Measurements from ENCODE around the gene RNH1. TPM values are rescaled to one million over a fixed set of nuclear protein-coding genes. Genes with fewer than 3 reads are reported as not detected.
A peak's percentile ranks its signal among the peaks of the same experiment; 100 is the strongest.

The RNH1 gene
- total and polyA plus RNA-seq, 2 of the 8 experiments (the other 6 are each of a cell fraction or from before 2014, with no cell fraction given): 48.7 to 49.8 TPM

DNA sequence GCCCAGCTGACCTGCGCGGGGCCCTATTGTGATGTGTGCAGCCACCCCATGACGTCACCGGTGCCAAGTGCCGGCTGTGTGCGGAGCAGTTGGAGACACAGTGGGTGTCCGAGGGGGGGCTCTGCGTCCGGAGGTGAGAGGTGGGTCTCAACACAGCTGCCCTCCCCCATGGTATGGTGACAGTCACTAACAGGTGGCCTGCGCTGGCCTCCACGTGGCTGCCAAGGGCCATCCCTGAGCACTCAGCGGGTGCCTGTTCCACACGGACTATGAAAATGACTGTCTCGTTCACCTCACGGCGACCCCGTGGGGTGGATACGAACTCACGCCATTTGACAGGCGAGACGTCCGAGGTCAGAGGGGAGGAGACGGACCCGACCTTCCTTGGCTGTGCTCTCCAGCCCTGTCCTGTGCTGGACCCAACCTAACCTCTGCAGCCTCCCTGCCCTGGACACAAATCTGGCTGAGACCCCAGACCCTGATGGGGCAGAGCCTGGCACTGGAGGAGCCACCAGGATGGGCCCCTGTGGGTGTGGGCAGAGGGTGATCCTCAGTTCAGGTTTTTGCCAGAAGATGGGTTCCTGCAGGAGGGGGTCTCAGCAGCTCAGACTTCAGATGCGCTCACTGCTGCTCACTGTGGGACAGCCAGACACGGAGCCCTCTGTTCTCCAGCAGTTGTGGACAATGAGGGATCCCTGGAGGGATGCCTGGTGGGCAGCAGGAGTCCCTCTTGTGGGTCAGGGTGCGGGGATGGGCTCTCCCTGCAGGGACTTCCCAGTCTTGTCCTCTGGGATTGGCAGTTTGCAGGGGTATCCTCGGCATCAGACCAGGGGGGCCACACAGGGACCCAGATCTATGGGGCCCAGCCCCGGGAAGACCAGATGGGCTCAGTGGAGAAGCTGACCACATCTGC is 22.0 kb upstream of the RNH1 start:
- Histone ChIP-seq H3K23ac (ENCODE audit: insufficient read length) (no peak overlapping the region), H3K27me3 (replicated peaks in 1 of 4; ENCODE audit: control insufficient read depth in 3 of 4, extremely low read depth in 1 of 4, insufficient read depth in 3 of 4, low read length in 3 of 4) (no peaks in the 10 kb centered on the region), H2BK15ac (ENCODE audit: low read length) (no peak overlapping the region), H3K4me2 (ENCODE audit: insufficient read depth in 1 of 2, low read depth in 2 of 2, low read length in 2 of 2) (no peak overlapping the region), H3K4me1 (replicated peaks in 1 of 4; ENCODE audit: control insufficient read depth in 3 of 4, insufficient read depth in 4 of 4, low read length in 3 of 4) (no peaks in the 10 kb centered on the region), H3K18ac (ENCODE audit: extremely low read depth, low read length) (no peak overlapping the region), H3K27ac (ENCODE audit: low read depth, low read length) (no peak overlapping the region), H3K79me1 (ENCODE audit: low read depth, low read length) (no peaks in the 10 kb centered on the region), H2AK5ac (ENCODE audit: low read depth, low read length) (no peak overlapping the region), H4K8ac (ENCODE audit: extremely low read depth, insufficient read depth, low read length) (no peak overlapping the region), H2BK120ac (replicated peaks; ENCODE audit: low read depth, low read length) (no peak overlapping the region), H3K9ac (replicated peaks in 1 of 4; ENCODE audit: extremely low read depth in 1 of 4, low read depth in 3 of 4, low read length in 3 of 4) (no peak overlapping the region), H2BK20ac (ENCODE audit: low read length) (no peak overlapping the region), H3K14ac (ENCODE audit: insufficient read length) (no peak overlapping the region), H3K79me2 (ENCODE audit: control insufficient read depth in 1 of 2, insufficient read depth in 2 of 2, low read length in 2 of 2) (no peaks in the 10 kb centered on the region), H4K91ac (replicated peaks; ENCODE audit: insufficient read length, low read length) (no peak overlapping the region), H4K20me1 (replicated peaks in 1 of 2; ENCODE audit: control insufficient read depth in 1 of 2, insufficient read depth in 2 of 2, low read length in 2 of 2) (peaks cover 2 to 11% of the 10 kb centered on the region in 2 experiments), H4K5ac (ENCODE audit: insufficient read length, low read depth, low read length) (no peak overlapping the region), H2AFZ (ENCODE audit: low read length) (no peak overlapping the region), H2BK12ac (ENCODE audit: low read depth, low read length) (no peak overlapping the region), H3K23me2 (ENCODE audit: low read depth, low read length) (no peaks in the 10 kb centered on the region), H2BK5ac (ENCODE audit: low read depth, low read length) (no peak overlapping the region), H3K56ac (replicated peaks; ENCODE audit: insufficient read length, low read depth, low read length) (no peak overlapping the region), H3K4ac (replicated peaks; ENCODE audit: insufficient read length, low read depth, low read length) (no peak overlapping the region), H3K9me3 (ENCODE audit: insufficient read depth in 2 of 2, low read depth in 1 of 2, low read length in 1 of 2) (no peaks in the 10 kb centered on the region), H3K4me3 (ENCODE audit: extremely low read depth in 1 of 4, insufficient read depth in 2 of 4, low read depth in 3 of 4, low read length in 4 of 4) (no peak overlapping the region), H3K36me3 (ENCODE audit: control insufficient read depth in 2 of 4, insufficient read depth in 4 of 4, low read length in 3 of 4) (peaks cover 0 to 15% (median 6%) of the 10 kb centered on the region in 4 experiments; a peak in 5 of 8 replicates)
- CTCF ChIA-PET (ENCODE audit: partially characterized antibody): interaction anchor here (1.4 kb wide), 1 partner anchor 10 kb away, joined by 7 read pairs; no protein-coding TSS in a partner anchor
- POLR2A ChIA-PET (ENCODE audit: partially characterized antibody): interaction anchor here (0.7 to 1.2 kb wide), 4 partner anchors 12 to 233 kb away, joined by 3 read pairs; no protein-coding TSS in a partner anchor
- FAIRE-seq (no peak), DNase-seq (ENCODE audit: low read depth in 1 of 2, low spot score in 2 of 2) (peak in 1 of 2 experiments; percentile 43)
- WGBS, 2 experiments (ENCODE audit: extremely low coverage in 1 of 2, insufficient coverage in 1 of 2, insufficient read length in 1 of 2, insufficient replicate concordance in 2 of 2, low coverage in 1 of 2, low lambda C conversion rate in 2 of 2, missing lambda C conversion rate in 1 of 2): 93% methylated on average over 24 of the region's 29 CpGs; no CpG with 5 or more reads in 1 of the 2 experiments
- TF ChIP-seq, protein P1, sequence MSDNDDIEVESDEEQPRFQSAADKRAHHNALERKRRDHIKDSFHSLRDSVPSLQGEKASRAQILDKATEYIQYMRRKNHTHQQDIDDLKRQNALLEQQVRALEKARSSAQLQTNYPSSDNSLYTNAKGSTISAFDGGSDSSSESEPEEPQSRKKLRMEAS (IDR thresholded peaks at IDR 0.05): no peak
- no peak for TF ChIP-seq NRF1 (IDR thresholded peaks at IDR 0.05; ENCODE audit: low read depth, low read length)
- no peak for TF ChIP-seq SP1 (IDR thresholded peaks at IDR 0.05; ENCODE audit: low read depth, low read length)
- TF ChIP-seq HDAC2 (IDR thresholded peaks at IDR 0.05; ENCODE audit: borderline replicate concordance in 1 of 2, low read depth in 2 of 2, low read length in 2 of 2): no peak

All from H1 (cell line).